K562 (cell line): ENCODE results near the gene ST7. TPM values are rescaled to one million over a fixed set of nuclear protein-coding genes. Genes with fewer than 3 reads are reported as not detected.

Source experiments
- CEBPB ChIP-seq: fragments of 450-650 bp; IDR thresholded peaks from 2 replicates; pipeline ENCODE4 v1.6.1; 2016; ENCODE audit warnings: missing genetic modification characterization, missing compliant biosample characterization
- DNMT1 ChIP-seq: fragments of 450-650 bp; IDR thresholded peaks from 2 replicates; pipeline ENCODE4 v1.6.1; 2016; ENCODE audit warnings: antibody characterized with exemption, mild to moderate bottlenecking
- EGR1 ChIP-seq: fragments of 450-650 bp; conservative IDR thresholded peaks from 2 replicates; pipeline ENCODE4 v1.6.1; 2017; ENCODE audit warnings: mild to moderate bottlenecking
- FIP1L1 ChIP-seq: fragments of 200-400 bp; formaldehyde crosslinking; IDR thresholded peaks from 2 replicates; pipeline ENCODE4 v1.6.1; 2018; ENCODE audit warnings: mild to moderate bottlenecking, low read depth, low read length; ENCODE audit not compliant: poor library complexity, severe bottlenecking
- FOXP1 ChIP-seq: sonication (generic); formaldehyde crosslinking; IDR thresholded peaks from 2 replicates; pipeline ENCODE4 v1.8.0; 2022; ENCODE audit warnings: mild to moderate bottlenecking, missing genetic modification reagents
- KDM1A ChIP-seq, 2 experiments: fragments of 450-650 bp; IDR thresholded peaks; 2 replicates each; pipeline ENCODE4 v1.6.1; 2016; ENCODE audit warnings: mild to moderate bottlenecking in 2 of 2
- STAT5B ChIP-seq: fragments of 250-450 bp; sonication (Bioruptor Pico); IDR thresholded peaks from 2 replicates; pipeline ENCODE4 v1.8.0; 2021; ENCODE audit warnings: mild to moderate bottlenecking, inconsistent platforms
- ZNF41 ChIP-seq: fragments of 250-450 bp; sonication (Bioruptor Pico); conservative IDR thresholded peaks from 2 replicates; pipeline ENCODE4 v1.4.0; 2020; ENCODE audit warnings: mild to moderate bottlenecking
- polyA plus RNA-seq, 8 experiments: library from polyadenylated mRNA; depleted of rRNA in 4 of 8; stranded (reverse) in 5 of 8; unstranded in 3 of 8; fragments of >200 nt; fragmentation: Nextera tagmentation in 2 of 8; fragmentation: Illumina TruSeq in 1 of 8; extraction: Ambion mirVana in 2 of 8; extraction: Trizol in 1 of 8; gene quantifications; 2 replicates each; pipeline versions ENCODE4 v1.2.1 to v1.2.3, GENCODE V29; 2011 to 2014; ENCODE audit warnings: inconsistent platforms in 1 of 8, missing spikeins in 1 of 8
- total RNA-seq, 7 experiments: library from RNA; depleted of rRNA in 6 of 7; stranded (reverse); fragments of >200 nt in 6 of 7; fragmentation: Illumina TruSeq in 2 of 7; extraction: Trizol in 2 of 7; gene quantifications; 2 replicates each; pipeline versions ENCODE4 v1.2.1 to v1.2.3, GENCODE V29; 2011 to 2021; ENCODE audit warnings: low replicate concordance in 1 of 7
- TF ChIP-seq, protein P1 (sequence below): fragments of 450-650 bp; IDR thresholded peaks from 2 replicates; pipeline ENCODE4 v1.6.1; 2018; ENCODE audit warnings: mild to moderate bottlenecking, low read depth; ENCODE audit not compliant: partially characterized antibody
- TF ChIP-seq, protein P2 (sequence below): fragments of 250-450 bp; sonication (Bioruptor Pico); IDR thresholded peaks from 2 replicates; pipeline ENCODE4 v1.8.0; 2022; ENCODE audit warnings: moderate library complexity, mild to moderate bottlenecking, inconsistent platforms
- TF ChIP-seq, protein P3 (sequence below): sonication (generic); formaldehyde crosslinking; IDR thresholded peaks from 2 replicates; pipeline ENCODE4 v1.8.0; 2023; ENCODE audit warnings: missing genetic modification reagents, mild to moderate bottlenecking, borderline replicate concordance
- TF ChIP-seq, protein P4 (sequence below): IDR thresholded peaks from 2 replicates; pipeline ENCODE4 v1.6.1; 2014; ENCODE audit warnings: antibody characterized with exemption
- TF ChIP-seq, protein P5 (sequence below): fragments of 450-650 bp; IDR thresholded peaks from 2 replicates; pipeline ENCODE4 v1.6.1; 2017; ENCODE audit warnings: antibody characterized with exemption, mild to moderate bottlenecking

The ST7 gene
- total and polyA plus RNA-seq, 9 of the 15 experiments (the other 6 are each of a cell fraction or from before 2014, with no cell fraction given), result 23.9 to 56.3 (median 36.9) TPM

DNA sequence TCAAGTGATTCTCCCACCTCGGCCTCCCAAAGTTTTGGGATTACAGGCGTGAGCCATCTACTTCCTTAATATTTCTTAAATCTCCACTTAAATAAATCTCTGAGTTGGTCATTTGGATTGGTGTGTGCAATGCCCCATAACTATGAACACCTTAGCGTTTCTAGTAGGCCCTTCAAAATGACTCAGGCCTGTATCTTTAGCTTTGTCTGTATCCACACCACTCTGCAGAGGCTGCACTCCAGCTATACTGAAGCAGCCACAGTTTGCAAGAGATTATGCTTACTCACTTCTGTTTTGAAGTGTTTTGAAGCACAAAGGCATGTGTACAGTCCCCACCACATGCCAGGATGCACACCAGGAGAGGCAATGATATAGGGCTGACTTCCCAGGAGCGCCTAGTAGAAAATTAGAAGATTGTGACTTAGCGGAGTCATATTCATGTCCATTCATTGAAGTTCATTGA lies 2.4 kb upstream of the ST7 start (continued):
- TF ChIP-seq, protein P1, sequence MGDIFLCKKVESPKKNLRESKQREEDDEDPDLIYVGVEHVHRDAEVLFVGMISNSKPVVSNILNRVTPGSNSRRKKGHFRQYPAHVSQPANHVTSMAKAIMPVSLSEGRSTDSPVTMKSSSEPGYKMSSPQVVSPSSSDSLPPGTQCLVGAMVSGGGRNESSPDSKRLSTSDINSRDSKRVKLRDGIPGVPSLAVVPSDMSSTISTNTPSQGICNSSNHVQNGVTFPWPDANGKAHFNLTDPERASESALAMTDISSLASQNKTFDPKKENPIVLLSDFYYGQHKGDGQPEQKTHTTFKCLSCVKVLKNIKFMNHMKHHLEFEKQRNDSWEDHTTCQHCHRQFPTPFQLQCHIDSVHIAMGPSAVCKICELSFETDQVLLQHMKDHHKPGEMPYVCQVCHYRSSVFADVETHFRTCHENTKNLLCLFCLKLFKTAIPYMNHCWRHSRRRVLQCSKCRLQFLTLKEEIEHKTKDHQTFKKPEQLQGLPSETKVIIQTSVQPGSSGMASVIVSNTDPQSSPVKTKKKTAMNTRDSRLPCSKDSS, result no peak
- no peak for TF ChIP-seq ZNF41
- no peak for TF ChIP-seq EGR1
- TF ChIP-seq, protein P2, sequence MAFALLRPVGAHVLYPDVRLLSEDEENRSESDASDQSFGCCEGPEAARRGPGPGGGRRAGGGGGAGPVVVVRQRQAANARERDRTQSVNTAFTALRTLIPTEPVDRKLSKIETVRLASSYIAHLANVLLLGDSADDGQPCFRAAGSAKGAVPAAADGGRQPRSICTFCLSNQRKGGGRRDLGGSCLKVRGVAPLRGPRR (CRISPR knock-in tag), result no peak
- TF ChIP-seq, protein P3, sequence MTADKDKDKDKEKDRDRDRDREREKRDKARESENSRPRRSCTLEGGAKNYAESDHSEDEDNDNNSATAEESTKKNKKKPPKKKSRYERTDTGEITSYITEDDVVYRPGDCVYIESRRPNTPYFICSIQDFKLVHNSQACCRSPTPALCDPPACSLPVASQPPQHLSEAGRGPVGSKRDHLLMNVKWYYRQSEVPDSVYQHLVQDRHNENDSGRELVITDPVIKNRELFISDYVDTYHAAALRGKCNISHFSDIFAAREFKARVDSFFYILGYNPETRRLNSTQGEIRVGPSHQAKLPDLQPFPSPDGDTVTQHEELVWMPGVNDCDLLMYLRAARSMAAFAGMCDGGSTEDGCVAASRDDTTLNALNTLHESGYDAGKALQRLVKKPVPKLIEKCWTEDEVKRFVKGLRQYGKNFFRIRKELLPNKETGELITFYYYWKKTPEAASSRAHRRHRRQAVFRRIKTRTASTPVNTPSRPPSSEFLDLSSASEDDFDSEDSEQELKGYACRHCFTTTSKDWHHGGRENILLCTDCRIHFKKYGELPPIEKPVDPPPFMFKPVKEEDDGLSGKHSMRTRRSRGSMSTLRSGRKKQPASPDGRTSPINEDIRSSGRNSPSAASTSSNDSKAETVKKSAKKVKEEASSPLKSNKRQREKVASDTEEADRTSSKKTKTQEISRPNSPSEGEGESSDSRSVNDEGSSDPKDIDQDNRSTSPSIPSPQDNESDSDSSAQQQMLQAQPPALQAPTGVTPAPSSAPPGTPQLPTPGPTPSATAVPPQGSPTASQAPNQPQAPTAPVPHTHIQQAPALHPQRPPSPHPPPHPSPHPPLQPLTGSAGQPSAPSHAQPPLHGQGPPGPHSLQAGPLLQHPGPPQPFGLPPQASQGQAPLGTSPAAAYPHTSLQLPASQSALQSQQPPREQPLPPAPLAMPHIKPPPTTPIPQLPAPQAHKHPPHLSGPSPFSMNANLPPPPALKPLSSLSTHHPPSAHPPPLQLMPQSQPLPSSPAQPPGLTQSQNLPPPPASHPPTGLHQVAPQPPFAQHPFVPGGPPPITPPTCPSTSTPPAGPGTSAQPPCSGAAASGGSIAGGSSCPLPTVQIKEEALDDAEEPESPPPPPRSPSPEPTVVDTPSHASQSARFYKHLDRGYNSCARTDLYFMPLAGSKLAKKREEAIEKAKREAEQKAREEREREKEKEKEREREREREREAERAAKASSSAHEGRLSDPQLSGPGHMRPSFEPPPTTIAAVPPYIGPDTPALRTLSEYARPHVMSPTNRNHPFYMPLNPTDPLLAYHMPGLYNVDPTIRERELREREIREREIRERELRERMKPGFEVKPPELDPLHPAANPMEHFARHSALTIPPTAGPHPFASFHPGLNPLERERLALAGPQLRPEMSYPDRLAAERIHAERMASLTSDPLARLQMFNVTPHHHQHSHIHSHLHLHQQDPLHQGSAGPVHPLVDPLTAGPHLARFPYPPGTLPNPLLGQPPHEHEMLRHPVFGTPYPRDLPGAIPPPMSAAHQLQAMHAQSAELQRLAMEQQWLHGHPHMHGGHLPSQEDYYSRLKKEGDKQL (CRISPR knock-in tag), result no peak
- TF ChIP-seq CEBPB (tag), result no peak
- no peak for TF ChIP-seq STAT5B (CRISPR knock-in tag)
- TF ChIP-seq, protein P4, sequence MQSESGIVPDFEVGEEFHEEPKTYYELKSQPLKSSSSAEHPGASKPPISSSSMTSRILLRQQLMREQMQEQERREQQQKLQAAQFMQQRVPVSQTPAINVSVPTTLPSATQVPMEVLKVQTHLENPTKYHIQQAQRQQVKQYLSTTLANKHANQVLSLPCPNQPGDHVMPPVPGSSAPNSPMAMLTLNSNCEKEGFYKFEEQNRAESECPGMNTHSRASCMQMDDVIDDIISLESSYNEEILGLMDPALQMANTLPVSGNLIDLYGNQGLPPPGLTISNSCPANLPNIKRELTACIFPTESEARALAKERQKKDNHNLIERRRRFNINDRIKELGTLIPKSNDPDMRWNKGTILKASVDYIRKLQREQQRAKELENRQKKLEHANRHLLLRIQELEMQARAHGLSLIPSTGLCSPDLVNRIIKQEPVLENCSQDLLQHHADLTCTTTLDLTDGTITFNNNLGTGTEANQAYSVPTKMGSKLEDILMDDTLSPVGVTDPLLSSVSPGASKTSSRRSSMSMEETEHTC, result no peak
- no peak for TF ChIP-seq FOXP1 (CRISPR knock-in tag)
- no peak for TF ChIP-seq FIP1L1
- TF ChIP-seq KDM1A (IDR thresholded peaks at IDR 0.05), result peak; percentile 43 to 60; a peak in 3 of 4 replicates
- no peak for TF ChIP-seq DNMT1
- TF ChIP-seq, protein P5, sequence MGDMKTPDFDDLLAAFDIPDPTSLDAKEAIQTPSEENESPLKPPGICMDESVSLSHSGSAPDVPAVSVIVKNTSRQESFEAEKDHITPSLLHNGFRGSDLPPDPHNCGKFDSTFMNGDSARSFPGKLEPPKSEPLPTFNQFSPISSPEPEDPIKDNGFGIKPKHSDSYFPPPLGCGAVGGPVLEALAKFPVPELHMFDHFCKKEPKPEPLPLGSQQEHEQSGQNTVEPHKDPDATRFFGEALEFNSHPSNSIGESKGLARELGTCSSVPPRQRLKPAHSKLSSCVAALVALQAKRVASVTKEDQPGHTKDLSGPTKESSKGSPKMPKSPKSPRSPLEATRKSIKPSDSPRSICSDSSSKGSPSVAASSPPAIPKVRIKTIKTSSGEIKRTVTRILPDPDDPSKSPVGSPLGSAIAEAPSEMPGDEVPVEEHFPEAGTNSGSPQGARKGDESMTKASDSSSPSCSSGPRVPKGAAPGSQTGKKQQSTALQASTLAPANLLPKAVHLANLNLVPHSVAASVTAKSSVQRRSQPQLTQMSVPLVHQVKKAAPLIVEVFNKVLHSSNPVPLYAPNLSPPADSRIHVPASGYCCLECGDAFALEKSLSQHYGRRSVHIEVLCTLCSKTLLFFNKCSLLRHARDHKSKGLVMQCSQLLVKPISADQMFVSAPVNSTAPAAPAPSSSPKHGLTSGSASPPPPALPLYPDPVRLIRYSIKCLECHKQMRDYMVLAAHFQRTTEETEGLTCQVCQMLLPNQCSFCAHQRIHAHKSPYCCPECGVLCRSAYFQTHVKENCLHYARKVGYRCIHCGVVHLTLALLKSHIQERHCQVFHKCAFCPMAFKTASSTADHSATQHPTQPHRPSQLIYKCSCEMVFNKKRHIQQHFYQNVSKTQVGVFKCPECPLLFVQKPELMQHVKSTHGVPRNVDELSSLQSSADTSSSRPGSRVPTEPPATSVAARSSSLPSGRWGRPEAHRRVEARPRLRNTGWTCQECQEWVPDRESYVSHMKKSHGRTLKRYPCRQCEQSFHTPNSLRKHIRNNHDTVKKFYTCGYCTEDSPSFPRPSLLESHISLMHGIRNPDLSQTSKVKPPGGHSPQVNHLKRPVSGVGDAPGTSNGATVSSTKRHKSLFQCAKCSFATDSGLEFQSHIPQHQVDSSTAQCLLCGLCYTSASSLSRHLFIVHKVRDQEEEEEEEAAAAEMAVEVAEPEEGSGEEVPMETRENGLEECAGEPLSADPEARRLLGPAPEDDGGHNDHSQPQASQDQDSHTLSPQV, result peak; percentile 91
